DMS153 treated with DMSO at 0.1 percent for 48 hours (cell line): ENCODE results near the gene SBNO2.

Experiments used
- DNase-seq: peaks from one replicate; lab custom pipeline; 2025; ENCODE audit not compliant: unreplicated experiment; lab: John Stamatoyannopoulos, UW

The SBNO2 gene

GRCh38 chr19:1106841-1107660 lies 67.0 kb downstream of the SBNO2 start:
- no peak for DNase-seq

- DNase-seq, result no peak
Measured at GRCh38 chr19:1105873-1106840, 67.9 kb downstream of the SBNO2 start.

GRCh38 chr19:1105008-1105872 lies 68.8 kb downstream of the SBNO2 start:
- DNase-seq, result no peak

GRCh38 chr19:1104311-1105007 lies 69.6 kb downstream of the SBNO2 start:
- DNase-seq, result no peak

GRCh38 chr19:1103708-1104310 lies 70.3 kb downstream of the SBNO2 start, which contains the start of gene GPX4:
Gene GPX4 (plus strand): TSS chr19:1103994. CDS start chr19:1104044, 50 bp downstream.
- peak; percentile 70 for DNase-seq

GRCh38 chr19:1103132-1103707 lies 70.8 kb downstream of the SBNO2 start:
- DNase-seq, result no peak

- no peak for DNase-seq
Measured at GRCh38 chr19:1102407-1103131, 71.5 kb downstream of the SBNO2 start.

GRCh38 chr19:1101337-1101698 lies 72.8 kb downstream of the SBNO2 start:
- DNase-seq, result no peak

GRCh38 chr19:1098177-1099051 lies 75.7 kb downstream of the SBNO2 start:
- no peak for DNase-seq

GRCh38 chr19:1097810-1098176 lies 76.3 kb downstream of the SBNO2 start:
- no peak for DNase-seq

GRCh38 chr19:1094978-1095701 lies 78.9 kb downstream of the SBNO2 start, which contains the start of gene POLR2E:
Gene POLR2E (minus strand): TSS chr19:1095375. CDS start chr19:1095315, 60 bp downstream.
- DNase-seq, result peak; percentile 33

- no peak for DNase-seq
Measured at GRCh38 chr19:1094655-1094977, 79.5 kb downstream of the SBNO2 start.

GRCh38 chr19:1093811-1094553 lies 80.1 kb downstream of the SBNO2 start:
- DNase-seq, result no peak

GRCh38 chr19:1093330-1093729 lies 80.7 kb downstream of the SBNO2 start:
- no peak for DNase-seq

- no peak for DNase-seq
Measured at GRCh38 chr19:1091544-1092175, 82.4 kb downstream of the SBNO2 start.
